HG03135 (cell line): ENCODE measurements around the gene IRS1.

Experiments
- ATAC-seq: cut with Tn5 transposase; IDR thresholded peaks from one replicate; pipeline ENCODE4 v1.9.1; 2021; ENCODE audit warnings: mild to moderate bottlenecking, moderate library complexity; ENCODE audit not compliant: unreplicated experiment

The IRS1 gene

GRCh38 chr2:226792155-226792881 lies 7.3 kb downstream of the IRS1 start:
- ATAC-seq, result no peak

- peak; percentile 98 for ATAC-seq
These were observed 8.0 kb downstream of the IRS1 start for GRCh38 chr2:226791487-226792081.

GRCh38 chr2:226791056-226791486 lies 8.5 kb downstream of the IRS1 start:
- peak; percentile 78 for ATAC-seq

- no peak for ATAC-seq
These were observed 9.2 kb downstream of the IRS1 start for GRCh38 chr2:226790431-226790830.

GRCh38 chr2:226790011-226790410 lies 9.6 kb downstream of the IRS1 start:
- ATAC-seq, result no peak

- no peak for ATAC-seq
These were observed 10.6 kb downstream of the IRS1 start for GRCh38 chr2:226788881-226789490.

- ATAC-seq, result no peak
These were observed 11.6 kb downstream of the IRS1 start for GRCh38 chr2:226788064-226788463.

GRCh38 chr2:226783885-226784284 lies 15.7 kb downstream of the IRS1 start:
- no peak for ATAC-seq

- ATAC-seq, result no peak
These were observed 17.4 kb downstream of the IRS1 start for GRCh38 chr2:226782092-226782713.

- no peak for ATAC-seq
These were observed 19.2 kb downstream of the IRS1 start for GRCh38 chr2:226780431-226780830.

- ATAC-seq, result no peak
These were observed 22.0 kb downstream of the IRS1 start for GRCh38 chr2:226777611-226778010.

- no peak for ATAC-seq
These were observed 23.5 kb downstream of the IRS1 start for GRCh38 chr2:226776104-226776503.

- ATAC-seq, result no peak
These were observed 24.5 kb downstream of the IRS1 start for GRCh38 chr2:226775032-226775509.

GRCh38 chr2:226773291-226773690 lies 26.3 kb downstream of the IRS1 start:
- ATAC-seq, result peak; percentile 14

- ATAC-seq, result peak; percentile 98
These were observed 27.0 kb downstream of the IRS1 start for GRCh38 chr2:226772389-226773179.

- no peak for ATAC-seq
These were observed 28.6 kb downstream of the IRS1 start for GRCh38 chr2:226771067-226771466.

GRCh38 chr2:226767056-226767813 lies 32.4 kb downstream of the IRS1 start:
- ATAC-seq, result no peak

GRCh38 chr2:226766352-226767055 lies 33.1 kb downstream of the IRS1 start:
- ATAC-seq, result no peak

- ATAC-seq, result no peak
These were observed 36.3 kb downstream of the IRS1 start for GRCh38 chr2:226763320-226763719.
